Erythroblast (primary cell): ENCODE results near the gene ASNSD1.

Source experiments
- GATA1 ChIP-seq: IDR thresholded peaks from 2 replicates; pipeline ENCODE4 v1.6.1; 2011; ENCODE audit warnings: low read depth, mild to moderate bottlenecking, control low read depth, low read length, moderate library complexity
- POLR2A ChIP-seq: IDR thresholded peaks from 2 replicates; pipeline ENCODE4 v1.6.1; 2011; ENCODE audit warnings: mild to moderate bottlenecking, low read length

DNA sequence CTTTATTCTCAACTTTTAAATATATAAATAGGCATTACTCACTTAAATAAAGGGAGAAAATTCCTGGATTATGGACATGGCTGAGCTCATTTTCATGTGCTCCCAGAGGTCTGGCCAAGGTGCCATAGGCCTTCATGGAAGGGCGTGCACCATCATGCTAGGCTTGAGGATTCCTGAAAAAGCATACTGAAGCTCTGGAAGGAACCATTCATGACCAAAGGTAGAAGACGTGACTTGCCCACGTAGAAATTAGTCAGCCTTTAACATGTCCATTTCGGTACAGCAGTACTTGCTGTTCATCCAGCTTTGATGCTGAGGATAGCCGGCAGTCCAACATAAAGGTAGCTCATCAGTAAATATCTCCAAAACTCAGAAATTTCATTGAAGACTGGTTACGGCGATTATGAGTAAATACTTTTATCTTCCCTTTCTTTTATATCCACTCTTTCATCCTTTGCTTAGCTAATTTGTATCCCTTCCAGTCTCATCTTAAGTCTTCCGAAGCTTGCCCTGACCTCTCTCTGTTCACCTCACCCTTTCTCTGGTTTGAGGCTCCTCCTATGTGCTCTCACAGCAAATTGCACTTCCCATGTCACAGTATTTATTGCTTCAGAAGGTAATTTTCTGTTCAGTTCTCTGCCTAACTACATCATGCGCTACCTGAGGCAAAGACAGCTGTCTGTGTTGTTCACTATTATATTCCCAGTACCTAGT lies 32.3 kb upstream of the ASNSD1 start:
- TF ChIP-seq POLR2A (no peak), GATA1 (no peak)
